HepG2 (cell line): Measurements from ENCODE around the gene TIAM2. TPM values are rescaled to one million over a fixed set of nuclear protein-coding genes. Genes with fewer than 3 reads are reported as not detected.
A peak's percentile ranks its signal among the peaks of the same experiment; 100 is the strongest.

Source experiments
- ATRX ChIP-seq: sonication (generic); formaldehyde crosslinking; IDR thresholded peaks from 2 replicates; pipeline ENCODE4 v1.4.0; 2020; ENCODE audit warnings: missing genetic modification reagents, borderline replicate concordance
- BORCS8-MEF2B ChIP-seq: sonication (generic); formaldehyde crosslinking; IDR thresholded peaks from 2 replicates; pipeline ENCODE4 v1.8.0; 2022; ENCODE audit warnings: mild to moderate bottlenecking, missing genetic modification reagents
- EED ChIP-seq: sonication (generic); formaldehyde crosslinking; IDR thresholded peaks from 2 replicates; pipeline ENCODE4 v1.5.0; 2020; ENCODE audit warnings: mild to moderate bottlenecking, missing genetic modification reagents
- EHMT2 ChIP-seq: fragments of 200-600 bp; sonication (generic); IDR thresholded peaks from 2 replicates; pipeline ENCODE4 v1.7.0; 2017; ENCODE audit warnings: antibody characterized with exemption, low read depth, low read length, borderline replicate concordance
- HDAC1 ChIP-seq: sonication (generic); formaldehyde crosslinking; IDR thresholded peaks from 2 replicates; pipeline ENCODE4 v1.5.1; 2020; ENCODE audit warnings: mild to moderate bottlenecking, missing genetic modification reagents
- HES4 ChIP-seq: sonication (generic); formaldehyde crosslinking; IDR thresholded peaks from 2 replicates; pipeline ENCODE4 v1.9.0; 2021; ENCODE audit warnings: mild to moderate bottlenecking, missing genetic modification reagents, borderline replicate concordance
- HIC2 ChIP-seq: sonication (generic); formaldehyde crosslinking; IDR thresholded peaks from 2 replicates; pipeline ENCODE4 v1.9.0; 2022; ENCODE audit warnings: low read depth, missing genetic modification reagents
- KAT8 ChIP-seq: IDR thresholded peaks from 2 replicates; pipeline ENCODE4 v1.6.1; 2016; ENCODE audit warnings: missing genetic modification reagents, missing compliant biosample characterization
- SSRP1 ChIP-seq: IDR thresholded peaks from 2 replicates; pipeline ENCODE4 v1.6.1; 2016; ENCODE audit warnings: control low read depth
- TBP ChIP-seq: sonication (generic); formaldehyde crosslinking; IDR thresholded peaks from 2 replicates; pipeline ENCODE4 v1.5.0; 2020; ENCODE audit warnings: missing genetic modification reagents
- TCF7L2 ChIP-seq: IDR thresholded peaks from 2 replicates; pipeline ENCODE4 v1.6.1; 2011; ENCODE audit warnings: mild to moderate bottlenecking, low read depth, low read length, moderate library complexity
- TEAD3 ChIP-seq: optimal IDR thresholded peaks from 2 replicates; pipeline ENCODE3; 2016; ENCODE audit warnings: borderline replicate concordance
- ZNF432 ChIP-seq: sonication (generic); formaldehyde crosslinking; IDR thresholded peaks from 2 replicates; pipeline ENCODE4 v1.5.0; 2020; ENCODE audit warnings: missing genetic modification reagents, mild to moderate bottlenecking, borderline replicate concordance
- ZNF510 ChIP-seq: sonication (generic); formaldehyde crosslinking; IDR thresholded peaks from 2 replicates; pipeline ENCODE4 v1.4.0; 2020; ENCODE audit warnings: low read depth, mild to moderate bottlenecking, missing genetic modification reagents
- ZNF543 ChIP-seq: sonication (generic); formaldehyde crosslinking; IDR thresholded peaks from 2 replicates; pipeline ENCODE4 v1.4.0; 2020; ENCODE audit warnings: mild to moderate bottlenecking, missing genetic modification reagents
- ZNF652 ChIP-seq: IDR thresholded peaks from 2 replicates; pipeline ENCODE4 v1.6.1; 2016; ENCODE audit warnings: low read depth, borderline replicate concordance
- ZNF672 ChIP-seq: sonication (generic); formaldehyde crosslinking; IDR thresholded peaks from 2 replicates; pipeline ENCODE4 v1.8.1; 2022; ENCODE audit warnings: missing genetic modification reagents
- ZNF710 ChIP-seq: sonication (generic); formaldehyde crosslinking; IDR thresholded peaks from 2 replicates; pipeline ENCODE4 v1.5.0; 2020; ENCODE audit warnings: mild to moderate bottlenecking, missing genetic modification reagents, borderline replicate concordance
- ZNF839 ChIP-seq: sonication (generic); formaldehyde crosslinking; IDR thresholded peaks from 2 replicates; pipeline ENCODE4 v1.4.0; 2020; ENCODE audit warnings: missing genetic modification reagents, mild to moderate bottlenecking, borderline replicate concordance
- ZSCAN5A ChIP-seq: sonication (generic); formaldehyde crosslinking; IDR thresholded peaks from 2 replicates; pipeline ENCODE4 v1.8.0; 2022; ENCODE audit warnings: mild to moderate bottlenecking, missing genetic modification reagents, borderline replicate concordance
- polyA plus RNA-seq, 8 experiments: library from polyadenylated mRNA; depleted of rRNA in 3 of 8; stranded (reverse) in 7 of 8; unstranded in 1 of 8; fragments of >200 nt; fragmentation: Illumina TruSeq in 4 of 8; extraction: Trizol in 4 of 8; gene quantifications; 2 replicates each; pipeline versions ENCODE4 v1.2.1 to v1.2.3, GENCODE V29; 2011 to 2016; ENCODE audit warnings: low read depth in 4 of 8, missing spikeins in 1 of 8, mixed read lengths in 1 of 8; ENCODE audit not compliant: insufficient read depth in 1 of 8
- total RNA-seq, 5 experiments: library from RNA; depleted of rRNA; stranded (reverse); fragments of >200 nt; fragmentation: Illumina TruSeq; extraction: Trizol; gene quantifications; 2 replicates each; pipeline ENCODE4 v1.2.3, GENCODE V29; 2016; ENCODE audit warnings: low read depth in 1 of 5
- TF ChIP-seq, protein P1 (sequence below): sonication (generic); formaldehyde crosslinking; conservative IDR thresholded peaks from 2 replicates; pipeline ENCODE4 v1.4.0; 2020; ENCODE audit warnings: missing genetic modification reagents

Gene TIAM2
- total and polyA plus RNA-seq, 2 of the 13 experiments (the other 11 are each of a cell fraction or from before 2014, with no cell fraction given), result 4.1 to 4.5 TPM

DNA sequence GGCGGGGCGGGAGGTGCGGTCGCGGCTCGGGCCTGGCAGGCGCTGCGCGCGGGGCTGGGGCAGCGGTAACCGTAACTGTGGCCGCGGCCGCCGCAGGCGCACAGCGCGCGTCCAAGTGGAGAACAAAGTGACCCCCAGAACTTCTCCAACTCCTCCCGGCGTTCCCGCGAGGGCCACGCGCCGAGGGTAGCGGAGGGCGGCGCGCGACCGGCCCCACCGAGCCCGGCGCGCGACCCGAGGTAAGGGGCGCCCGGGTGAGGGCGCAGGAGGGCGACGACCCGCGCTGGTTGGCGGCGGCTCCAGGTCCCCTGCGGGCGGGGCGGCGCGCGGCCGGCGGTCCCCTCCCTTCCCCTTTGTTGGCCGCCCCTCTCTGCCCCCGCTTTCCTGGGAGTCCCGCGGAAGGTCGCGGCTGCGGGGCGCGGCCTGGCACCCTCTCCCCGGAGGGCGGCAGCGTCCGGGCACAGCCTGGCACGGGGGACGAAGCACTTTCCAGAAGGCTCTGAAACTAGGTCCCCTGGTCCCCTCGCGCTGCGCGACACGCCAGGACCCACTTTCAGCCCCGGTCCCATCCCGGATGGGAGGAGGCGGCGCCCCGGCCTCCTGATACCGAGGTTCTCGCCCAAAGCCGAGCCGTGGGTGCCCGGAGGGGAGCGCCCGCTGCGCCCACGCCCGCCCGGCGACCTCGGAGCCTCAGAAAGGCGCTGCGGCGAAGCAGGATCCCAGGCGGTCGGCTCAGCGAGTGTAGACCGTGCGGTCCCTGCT lies at the start of gene TIAM2 (continued):
- TF ChIP-seq ZNF710 (CRISPR knock-in tag) (0 out of 2 replicates have a peak, but pooled peaks have one; percentile 28), ZNF652 (CRISPR knock-in tag) (no peak), EED (CRISPR knock-in tag) (no peak), TEAD3 (CRISPR knock-in tag) (no peak), KAT8 (no peak), ZSCAN5A (CRISPR knock-in tag) (no peak), ZNF432 (CRISPR knock-in tag) (no peak), TBP (0 out of 2 replicates have a peak, but pooled peaks have one; percentile 15), ZNF672 (CRISPR knock-in tag) (no peak), ZNF510 (0 out of 2 replicates have a peak, but pooled peaks have one; percentile 31), ZNF839 (CRISPR knock-in tag) (peak; percentile 65; the same call in 1 of the 2 replicates), ATRX (no peak), HDAC1 (peak; percentile 41; the same call in 1 of the 2 replicates), ZNF543 (no peak), BORCS8-MEF2B (CRISPR knock-in tag) (0 out of 2 replicates have a peak, but pooled peaks have one; percentile 22), HES4 (CRISPR knock-in tag) (no peak), HIC2 (peak; percentile 85), SSRP1 (CRISPR knock-in tag) (no peak), TCF7L2 (no peak), EHMT2 (no peak)
- TF ChIP-seq, protein P1, sequence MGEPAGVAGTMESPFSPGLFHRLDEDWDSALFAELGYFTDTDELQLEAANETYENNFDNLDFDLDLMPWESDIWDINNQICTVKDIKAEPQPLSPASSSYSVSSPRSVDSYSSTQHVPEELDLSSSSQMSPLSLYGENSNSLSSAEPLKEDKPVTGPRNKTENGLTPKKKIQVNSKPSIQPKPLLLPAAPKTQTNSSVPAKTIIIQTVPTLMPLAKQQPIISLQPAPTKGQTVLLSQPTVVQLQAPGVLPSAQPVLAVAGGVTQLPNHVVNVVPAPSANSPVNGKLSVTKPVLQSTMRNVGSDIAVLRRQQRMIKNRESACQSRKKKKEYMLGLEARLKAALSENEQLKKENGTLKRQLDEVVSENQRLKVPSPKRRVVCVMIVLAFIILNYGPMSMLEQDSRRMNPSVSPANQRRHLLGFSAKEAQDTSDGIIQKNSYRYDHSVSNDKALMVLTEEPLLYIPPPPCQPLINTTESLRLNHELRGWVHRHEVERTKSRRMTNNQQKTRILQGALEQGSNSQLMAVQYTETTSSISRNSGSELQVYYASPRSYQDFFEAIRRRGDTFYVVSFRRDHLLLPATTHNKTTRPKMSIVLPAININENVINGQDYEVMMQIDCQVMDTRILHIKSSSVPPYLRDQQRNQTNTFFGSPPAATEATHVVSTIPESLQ (CRISPR knock-in tag), result no peak
